Esophagus muscularis mucosa (tissue), 4 donors: ENCODE results near the gene FGF5. TPM values are rescaled to one million over a fixed set of nuclear protein-coding genes. Genes with fewer than 3 reads are reported as not detected.
"Not testable (repeated sequence)": the region's sequence is repeated elsewhere in the genome, so short reads cannot be mapped to it uniquely, and the experiment has no call there.

Experiments used
- DNase-seq: peaks from one replicate; pipeline ENCODE4 v3.0.0-alpha.2; 2017; ENCODE audit errors: extremely low spot score
- H3K27ac ChIP-seq, 4 donors: fragments of 200-600 bp; sonication (generic); replicated peaks in 1 of 4; 1 replicate in 3 of 4; 2 replicates in 1 of 4; pipeline ENCODE4 v1.5.1; 2016 to 2019; ENCODE audit warnings: mild to moderate bottlenecking in 1 of 4
- H3K27me3 ChIP-seq, 4 donors: fragments of 200-600 bp; sonication (generic); one replicate each; pipeline versions ENCODE4 v1.5.1 to v1.6.0; 2016 to 2019
- H3K36me3 ChIP-seq, 4 donors: fragments of 200-600 bp; sonication (generic); one replicate each; pipeline ENCODE4 v1.5.1; 2016 to 2019
- H3K4me1 ChIP-seq, 4 donors: fragments of 200-600 bp; sonication (generic); one replicate each; pipeline ENCODE4 v1.5.1; 2016 to 2019
- H3K4me3 ChIP-seq, 4 donors: fragments of 200-600 bp; sonication (generic); 1 replicate in 2 of 4; 2 replicates in 2 of 4; pipeline ENCODE4 v1.5.1; 2016 to 2019; ENCODE audit warnings: mild to moderate bottlenecking in 4 of 4, moderate library complexity in 1 of 4
- H3K9me3 ChIP-seq, 4 donors: fragments of 200-600 bp; sonication (generic); 1 replicate in 3 of 4; 2 replicates in 1 of 4; pipeline ENCODE4 v1.5.1; 2016 to 2019
- CTCF ChIP-seq, 3 experiments: fragments of 200-600 bp in 2 of 3; fragments of 450-650 bp in 1 of 3; sonication (generic) in 2 of 3; IDR thresholded peaks; one replicate each; pipeline ENCODE4 v1.5.1; 2017 to 2019; ENCODE audit warnings: antibody characterized with exemption in 3 of 3, mild to moderate bottlenecking in 2 of 3, moderate library complexity in 1 of 3
- EP300 ChIP-seq: sonication (generic); formaldehyde crosslinking; IDR thresholded peaks from one replicate; pipeline ENCODE4 v1.6.1; 2017; ENCODE audit warnings: antibody characterized with exemption
- POLR2A ChIP-seq: fragments of 450-650 bp; IDR thresholded peaks from one replicate; pipeline ENCODE4 v1.6.1; 2017; ENCODE audit warnings: antibody characterized with exemption, moderate library complexity, mild to moderate bottlenecking, low read depth
- POLR2AphosphoS5 ChIP-seq, 2 donors: sonication (generic); formaldehyde crosslinking; IDR thresholded peaks; one replicate each; pipeline ENCODE4 v1.6.1; 2017; ENCODE audit warnings: antibody characterized with exemption in 2 of 2
- WGBS: methylation state at CpG from one replicate; pipeline ENCODE4 v1.1.5; 2018; 5-methylcytosine and 5-hydroxymethylcytosine counted together
- intact Hi-C: fragments of 100-400 bp; cut with DNase I; formaldehyde crosslinking; loops from one replicate; pipeline ENCODE4 v1.15.1; 2023
- total RNA-seq, 4 donors: library from RNA; depleted of rRNA; stranded (reverse); fragments of >200 nt; gene quantifications; one replicate each; pipeline versions ENCODE4 v1.1.0 to v1.2.1, GENCODE V29; 2016

FGF5 gene
- total RNA-seq, 4 donors from 2014 or later, result 1.2 to 4.2 (median 2.0) TPM

- H3K36me3 ChIP-seq, result no peaks in the 10 kb centered on the region
- H3K4me1 ChIP-seq, result peaks cover 0 to 8% (median 0%) of the 10 kb centered on the region in 4 donors
- H3K9me3 ChIP-seq, result no peaks in the 10 kb centered on the region
- intact Hi-C loops, result no loop called here
- H3K4me3 ChIP-seq, result no peak overlapping the region
- WGBS, result 64% methylated on average over 7 of the region's 7 CpGs
- DNase-seq, result no peak
- H3K27ac ChIP-seq, result peak overlapping the region in 1 of 4 donors; percentile 17
- no peaks in the 10 kb centered on the region for H3K27me3 ChIP-seq
- TF ChIP-seq EP300 (no peak), POLR2A (no peak), POLR2AphosphoS5 (IDR thresholded peaks at IDR 0.05) (no peak), CTCF (IDR thresholded peaks at IDR 0.05) (no peak)
These were observed 20.0 kb downstream of the FGF5 start for GRCh38 chr4:80286451-80286850.

- H3K36me3 ChIP-seq, H3K27ac ChIP-seq, intact Hi-C loops, H3K27me3 ChIP-seq, DNase-seq, H3K9me3 ChIP-seq, H3K4me3 ChIP-seq: not testable (repeated sequence)
- H3K4me1 ChIP-seq, result peaks cover 0 to 11% (median 4%) of the 10 kb centered on the region in 4 donors
- 100% methylated on average over 2 of the region's 2 CpGs for WGBS
These were observed 24.2 kb downstream of the FGF5 start for GRCh38 chr4:80290665-80291064.

GRCh38 chr4:80294206-80294605 lies 27.7 kb downstream of the FGF5 start:
- Histone ChIP-seq H3K36me3 (no peaks in the 10 kb centered on the region), H3K4me3 (no peak overlapping the region), H3K27me3 (no peaks in the 10 kb centered on the region), H3K9me3 (no peaks in the 10 kb centered on the region), H3K27ac (no peak overlapping the region), H3K4me1 (peaks cover 0 to 20% (median 7%) of the 10 kb centered on the region in 4 donors)
- no peak for TF ChIP-seq POLR2AphosphoS5 (IDR thresholded peaks at IDR 0.05)
- TF ChIP-seq POLR2A, result no peak
- TF ChIP-seq EP300, result no peak
- TF ChIP-seq CTCF (IDR thresholded peaks at IDR 0.05), result no peak
- DNase-seq, result no peak
- intact Hi-C loops, result no loop called here
- 93% methylated on average over 2 of the region's 2 CpGs for WGBS

GRCh38 chr4:80295336-80295735 lies 28.9 kb downstream of the FGF5 start:
- no peaks in the 10 kb centered on the region for H3K27me3 ChIP-seq
- peaks cover 0 to 20% (median 7%) of the 10 kb centered on the region in 4 donors for H3K4me1 ChIP-seq
- intact Hi-C loops, result no loop called here
- H3K4me3 ChIP-seq, result no peak overlapping the region
- no peaks in the 10 kb centered on the region for H3K36me3 ChIP-seq
- H3K27ac ChIP-seq, result no peak overlapping the region
- H3K9me3 ChIP-seq, result no peaks in the 10 kb centered on the region
- no peak for TF ChIP-seq EP300
- TF ChIP-seq POLR2A, result no peak
- no peak for TF ChIP-seq POLR2AphosphoS5 (IDR thresholded peaks at IDR 0.05)
- TF ChIP-seq CTCF (IDR thresholded peaks at IDR 0.05), result no peak
- WGBS, result 70% methylated on average over 3 of the region's 3 CpGs
- no peak for DNase-seq

GRCh38 chr4:80295826-80296225 lies 29.4 kb downstream of the FGF5 start:
- intact Hi-C loops, result no loop called here
- WGBS, result 88% methylated on average over 5 of the region's 5 CpGs

More at GRCh38 chr4:80295826-80296225, 29.4 kb downstream of the FGF5 start:
- no peak overlapping the region for H3K27ac ChIP-seq
- no peaks in the 10 kb centered on the region for H3K9me3 ChIP-seq
- peaks cover 0 to 20% (median 7%) of the 10 kb centered on the region in 4 donors for H3K4me1 ChIP-seq
- no peak for TF ChIP-seq POLR2A
- no peak for TF ChIP-seq POLR2AphosphoS5 (IDR thresholded peaks at IDR 0.05)
- no peak for TF ChIP-seq CTCF (IDR thresholded peaks at IDR 0.05)
- no peak for TF ChIP-seq EP300
- no peaks in the 10 kb centered on the region for H3K36me3 ChIP-seq
- no peak overlapping the region for H3K4me3 ChIP-seq
- no peak for DNase-seq
- no peaks in the 10 kb centered on the region for H3K27me3 ChIP-seq
